PFSK-1 (cell line): ENCODE results near the gene MAGI1.

Source experiments
- POLR2AphosphoS5 ChIP-seq: IDR thresholded peaks from 2 replicates; pipeline ENCODE4 v1.6.1; 2012; ENCODE audit warnings: low read depth, mild to moderate bottlenecking, control low read depth, low read length, moderate library complexity
- SIN3A ChIP-seq: IDR thresholded peaks from 2 replicates; pipeline ENCODE4 v1.6.1; 2012; ENCODE audit warnings: mild to moderate bottlenecking, low read length, moderate library complexity, borderline replicate concordance; ENCODE audit not compliant: insufficient read depth
- TAF1 ChIP-seq: IDR thresholded peaks from 2 replicates; pipeline ENCODE4 v1.6.1; 2012; ENCODE audit warnings: low read length, control low read depth, borderline replicate concordance; ENCODE audit not compliant: insufficient read depth
- TF ChIP-seq, protein P1 (sequence below), 2 experiments: IDR thresholded peaks; 2 replicates each; pipeline versions ENCODE4 v1.6.1 to v1.8.0; 2011 to 2012; ENCODE audit warnings: low read depth in 2 of 2, low read length in 2 of 2, control low read depth in 1 of 2, inconsistent platforms in 1 of 2, mild to moderate bottlenecking in 1 of 2, moderate library complexity in 1 of 2; ENCODE audit not compliant: insufficient read depth in 1 of 2

DNA sequence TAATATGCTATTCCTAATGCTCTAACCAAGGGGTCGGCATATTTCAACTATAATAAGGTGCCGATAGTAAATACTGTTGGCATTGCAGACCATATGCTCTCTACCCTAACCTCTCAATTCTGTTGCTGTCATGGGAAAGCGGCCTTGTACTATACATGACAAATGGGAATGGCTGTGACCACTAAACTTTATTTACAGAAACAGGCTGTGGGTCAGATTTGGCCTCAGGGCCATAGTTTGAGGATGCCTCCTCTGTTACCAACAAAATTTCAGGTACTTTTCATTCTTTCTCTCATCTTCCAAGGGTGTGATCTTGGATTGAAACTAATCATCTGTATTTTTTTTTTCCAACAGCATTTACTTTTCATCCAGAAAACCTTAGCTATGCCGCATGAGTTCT lies 242.0 kb downstream of the MAGI1 start:
- TF ChIP-seq POLR2AphosphoS5 (no peak), TAF1 (no peak), SIN3A (no peak)
- TF ChIP-seq, protein P1, sequence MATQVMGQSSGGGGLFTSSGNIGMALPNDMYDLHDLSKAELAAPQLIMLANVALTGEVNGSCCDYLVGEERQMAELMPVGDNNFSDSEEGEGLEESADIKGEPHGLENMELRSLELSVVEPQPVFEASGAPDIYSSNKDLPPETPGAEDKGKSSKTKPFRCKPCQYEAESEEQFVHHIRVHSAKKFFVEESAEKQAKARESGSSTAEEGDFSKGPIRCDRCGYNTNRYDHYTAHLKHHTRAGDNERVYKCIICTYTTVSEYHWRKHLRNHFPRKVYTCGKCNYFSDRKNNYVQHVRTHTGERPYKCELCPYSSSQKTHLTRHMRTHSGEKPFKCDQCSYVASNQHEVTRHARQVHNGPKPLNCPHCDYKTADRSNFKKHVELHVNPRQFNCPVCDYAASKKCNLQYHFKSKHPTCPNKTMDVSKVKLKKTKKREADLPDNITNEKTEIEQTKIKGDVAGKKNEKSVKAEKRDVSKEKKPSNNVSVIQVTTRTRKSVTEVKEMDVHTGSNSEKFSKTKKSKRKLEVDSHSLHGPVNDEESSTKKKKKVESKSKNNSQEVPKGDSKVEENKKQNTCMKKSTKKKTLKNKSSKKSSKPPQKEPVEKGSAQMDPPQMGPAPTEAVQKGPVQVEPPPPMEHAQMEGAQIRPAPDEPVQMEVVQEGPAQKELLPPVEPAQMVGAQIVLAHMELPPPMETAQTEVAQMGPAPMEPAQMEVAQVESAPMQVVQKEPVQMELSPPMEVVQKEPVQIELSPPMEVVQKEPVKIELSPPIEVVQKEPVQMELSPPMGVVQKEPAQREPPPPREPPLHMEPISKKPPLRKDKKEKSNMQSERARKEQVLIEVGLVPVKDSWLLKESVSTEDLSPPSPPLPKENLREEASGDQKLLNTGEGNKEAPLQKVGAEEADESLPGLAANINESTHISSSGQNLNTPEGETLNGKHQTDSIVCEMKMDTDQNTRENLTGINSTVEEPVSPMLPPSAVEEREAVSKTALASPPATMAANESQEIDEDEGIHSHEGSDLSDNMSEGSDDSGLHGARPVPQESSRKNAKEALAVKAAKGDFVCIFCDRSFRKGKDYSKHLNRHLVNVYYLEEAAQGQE (IDR thresholded peaks at IDR 0.05; ENCODE audit: insufficient read depth in 1 of 2, low read depth in 2 of 2, low read length in 2 of 2) = no peak
